Right atrium auricular region (tissue), 2 donors: ENCODE measurements around the gene CARMIL3. TPM values are rescaled to one million over a fixed set of nuclear protein-coding genes. Genes with fewer than 3 reads are reported as not detected.

Experiments used
- DNase-seq: peaks from one replicate; pipeline ENCODE4 v3.0.0-alpha.2; 2019; ENCODE audit warnings: low spot score
- H3K27ac ChIP-seq, 2 donors: fragments of 200-600 bp; sonication (generic); 1 replicate in 1 of 2; 2 replicates in 1 of 2; pipeline ENCODE4 v1.5.1; 2016 to 2019
- H3K27me3 ChIP-seq, 2 donors: fragments of 200-600 bp; sonication (generic); one replicate each; pipeline versions ENCODE4 v1.5.1 to v1.6.0; 2017 to 2019
- H3K36me3 ChIP-seq: fragments of 200-600 bp; sonication (generic); one replicate; pipeline ENCODE4 v1.5.1; 2016
- H3K4me1 ChIP-seq, 2 donors: fragments of 200-600 bp; sonication (generic); one replicate each; pipeline versions ENCODE4 v1.5.1 to v1.6.0; 2017 to 2019
- H3K4me3 ChIP-seq, 2 donors: fragments of 200-600 bp; sonication (generic); 1 replicate in 1 of 2; 2 replicates in 1 of 2; pipeline ENCODE4 v1.5.1; 2017 to 2019; ENCODE audit warnings: mild to moderate bottlenecking in 1 of 2, moderate library complexity in 1 of 2
- H3K9me3 ChIP-seq, 2 donors: fragments of 200-600 bp; sonication (generic); one replicate each; pipeline ENCODE4 v1.5.1; 2019
- total RNA-seq, 2 donors: library from RNA; depleted of rRNA; stranded (reverse); fragments of >200 nt; gene quantifications; one replicate each; pipeline ENCODE4 v1.1.0, GENCODE V29; 2016
- TF ChIP-seq, protein P1 (sequence below), 2 donors: fragments of 200-600 bp; sonication (generic); IDR thresholded peaks; one replicate each; pipeline ENCODE4 v1.5.1; 2019; ENCODE audit warnings: antibody characterized with exemption in 2 of 2

The CARMIL3 gene
- total RNA-seq, 2 donors from 2014 or later: not detected

DNA sequence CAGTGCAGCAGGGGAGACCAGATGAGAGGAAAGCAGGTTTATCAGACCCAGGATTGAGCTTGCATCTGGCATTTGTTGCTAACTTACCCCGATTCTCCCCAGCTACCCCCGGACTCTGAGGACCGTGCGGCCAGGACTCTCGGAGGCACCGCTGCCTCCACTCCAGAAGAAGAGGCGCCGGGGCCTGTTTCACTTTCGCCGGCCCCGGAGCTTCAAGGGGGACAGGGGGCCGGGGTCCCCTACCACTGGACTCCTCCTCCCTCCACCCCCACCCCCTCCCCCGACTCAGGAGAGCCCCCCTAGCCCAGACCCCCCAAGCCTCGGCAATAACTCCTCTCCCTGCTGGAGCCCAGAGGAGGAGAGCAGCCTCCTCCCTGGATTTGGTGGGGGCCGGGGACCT lies 13.0 kb downstream of the CARMIL3 start:
- no peak overlapping the region for H3K4me3 ChIP-seq
- H3K36me3 ChIP-seq: no peaks in the 10 kb centered on the region
- no peak overlapping the region for H3K27ac ChIP-seq
- no peaks in the 10 kb centered on the region for H3K4me1 ChIP-seq
- no peak for DNase-seq
- no peaks in the 10 kb centered on the region for H3K27me3 ChIP-seq
- TF ChIP-seq, protein P1, sequence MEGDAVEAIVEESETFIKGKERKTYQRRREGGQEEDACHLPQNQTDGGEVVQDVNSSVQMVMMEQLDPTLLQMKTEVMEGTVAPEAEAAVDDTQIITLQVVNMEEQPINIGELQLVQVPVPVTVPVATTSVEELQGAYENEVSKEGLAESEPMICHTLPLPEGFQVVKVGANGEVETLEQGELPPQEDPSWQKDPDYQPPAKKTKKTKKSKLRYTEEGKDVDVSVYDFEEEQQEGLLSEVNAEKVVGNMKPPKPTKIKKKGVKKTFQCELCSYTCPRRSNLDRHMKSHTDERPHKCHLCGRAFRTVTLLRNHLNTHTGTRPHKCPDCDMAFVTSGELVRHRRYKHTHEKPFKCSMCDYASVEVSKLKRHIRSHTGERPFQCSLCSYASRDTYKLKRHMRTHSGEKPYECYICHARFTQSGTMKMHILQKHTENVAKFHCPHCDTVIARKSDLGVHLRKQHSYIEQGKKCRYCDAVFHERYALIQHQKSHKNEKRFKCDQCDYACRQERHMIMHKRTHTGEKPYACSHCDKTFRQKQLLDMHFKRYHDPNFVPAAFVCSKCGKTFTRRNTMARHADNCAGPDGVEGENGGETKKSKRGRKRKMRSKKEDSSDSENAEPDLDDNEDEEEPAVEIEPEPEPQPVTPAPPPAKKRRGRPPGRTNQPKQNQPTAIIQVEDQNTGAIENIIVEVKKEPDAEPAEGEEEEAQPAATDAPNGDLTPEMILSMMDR (IDR thresholded peaks at IDR 0.05): no peak
- H3K9me3 ChIP-seq: no peaks in the 10 kb centered on the region

DNA sequence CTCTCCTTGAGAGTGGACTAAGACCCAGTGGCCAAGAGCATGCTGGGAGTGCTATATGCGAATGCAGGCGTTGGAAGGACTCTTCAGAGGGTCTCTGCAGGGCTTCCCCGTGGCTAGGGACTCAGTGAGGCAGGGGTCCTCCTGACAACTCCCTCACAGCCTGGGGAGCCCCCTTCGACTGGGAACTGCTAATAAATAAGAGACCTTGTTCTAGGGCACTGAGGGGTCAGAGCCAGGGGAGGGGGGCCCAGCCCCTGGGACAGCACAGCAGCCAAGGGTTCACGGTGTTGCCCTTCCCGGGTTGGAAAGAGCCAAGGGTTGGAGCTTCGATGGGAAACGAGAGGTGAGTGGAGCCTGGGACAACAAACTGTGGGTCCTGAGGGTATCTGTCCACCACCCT lies 13.6 kb downstream of the CARMIL3 start:
- Histone ChIP-seq H3K27me3 (no peaks in the 10 kb centered on the region), H3K4me1 (no peaks in the 10 kb centered on the region), H3K27ac (no peak overlapping the region), H3K36me3 (no peaks in the 10 kb centered on the region), H3K4me3 (no peak overlapping the region), H3K9me3 (no peaks in the 10 kb centered on the region)
- no peak for DNase-seq
- TF ChIP-seq, protein P1 (IDR thresholded peaks at IDR 0.05): no peak

DNA sequence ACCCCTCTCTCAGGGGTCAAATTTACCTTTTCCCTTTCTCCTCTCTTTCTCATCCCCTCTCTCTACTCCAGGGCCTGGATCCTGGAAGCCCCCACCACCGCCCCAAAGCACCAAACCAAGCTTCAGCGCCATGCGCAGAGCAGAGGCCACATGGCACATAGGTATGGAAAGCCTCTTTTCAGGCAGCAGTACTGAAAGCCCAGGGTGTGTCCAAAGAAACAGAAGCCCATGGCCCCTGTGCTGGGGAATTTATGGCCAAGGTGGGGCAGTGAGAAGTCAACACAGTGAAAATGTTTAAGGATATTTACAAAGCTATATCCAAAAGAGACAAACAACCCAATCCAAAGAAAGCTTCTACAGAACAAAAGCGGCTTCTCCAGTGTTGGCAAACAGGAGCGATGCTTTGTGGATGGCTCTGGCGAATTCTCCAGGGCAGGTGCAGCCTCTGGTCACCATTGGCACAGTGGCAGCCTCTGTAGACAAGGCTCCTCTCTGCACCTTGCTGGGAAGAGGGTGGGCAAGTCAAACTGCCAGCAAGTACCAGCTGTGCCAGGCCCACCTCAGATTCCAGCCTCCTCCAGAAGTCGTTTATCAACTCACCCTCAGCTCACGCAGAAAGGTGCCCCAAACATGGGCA lies 14.8 kb downstream of the CARMIL3 start:
- TF ChIP-seq, protein P1 (IDR thresholded peaks at IDR 0.05): no peak
- Histone ChIP-seq H3K27ac (no peak overlapping the region), H3K4me3 (no peak overlapping the region), H3K36me3 (no peaks in the 10 kb centered on the region), H3K4me1 (peaks cover 0 to 5% of the 10 kb centered on the region in 2 donors), H3K9me3 (no peaks in the 10 kb centered on the region), H3K27me3 (no peaks in the 10 kb centered on the region)
- DNase-seq: no peak

DNA sequence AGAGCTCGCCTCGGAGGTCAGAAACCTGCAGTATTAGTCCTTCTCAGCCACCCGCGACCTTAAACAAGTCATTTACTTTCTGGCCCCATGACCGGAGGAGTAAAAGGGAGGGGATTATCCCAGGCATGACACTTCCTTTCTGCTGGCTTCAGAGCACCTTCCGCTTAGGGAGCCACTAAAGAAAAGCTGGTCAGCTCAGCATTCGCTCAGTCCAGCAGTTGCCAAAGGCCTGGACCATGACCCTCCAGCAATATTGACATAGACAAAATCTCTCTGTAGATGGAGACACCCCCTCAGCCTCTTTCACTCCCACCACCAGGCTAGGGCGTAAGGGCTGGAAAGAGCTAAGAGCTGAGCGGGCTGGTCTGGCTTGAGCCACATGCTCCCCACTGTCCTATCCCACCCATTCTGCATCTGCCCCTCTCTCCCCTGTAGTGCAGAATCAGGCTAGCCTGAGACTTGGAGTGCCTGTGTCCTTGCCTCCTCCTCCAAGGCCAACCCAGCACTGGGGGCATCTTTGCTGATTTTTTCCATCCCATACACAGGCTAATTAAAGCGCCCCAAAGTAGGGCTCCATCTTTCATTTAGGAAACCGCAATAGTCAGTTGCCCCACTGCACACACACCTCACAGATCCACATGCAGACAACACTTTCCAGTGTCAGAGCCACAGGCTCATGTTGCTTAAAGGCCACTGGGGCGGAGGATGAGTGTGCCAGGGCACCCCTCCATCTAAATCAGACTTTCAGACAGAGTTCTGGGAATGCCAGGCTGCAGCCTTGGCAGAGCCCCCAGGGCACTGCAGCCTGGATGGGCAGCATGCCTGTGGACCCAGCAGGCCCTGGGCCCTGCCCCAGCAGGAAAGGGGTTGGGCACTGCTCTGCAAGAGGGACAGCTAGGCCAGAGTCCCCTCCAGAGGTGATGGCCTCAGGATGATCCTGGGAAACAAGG lies 15.6 kb downstream of the CARMIL3 start:
- no peak for DNase-seq
- TF ChIP-seq, protein P1 (IDR thresholded peaks at IDR 0.05): no peak
- Histone ChIP-seq H3K9me3 (no peaks in the 10 kb centered on the region), H3K4me3 (no peak overlapping the region), H3K27me3 (no peaks in the 10 kb centered on the region), H3K36me3 (no peaks in the 10 kb centered on the region), H3K27ac (no peak overlapping the region), H3K4me1 (peaks cover 0 to 11% of the 10 kb centered on the region in 2 donors)

DNA sequence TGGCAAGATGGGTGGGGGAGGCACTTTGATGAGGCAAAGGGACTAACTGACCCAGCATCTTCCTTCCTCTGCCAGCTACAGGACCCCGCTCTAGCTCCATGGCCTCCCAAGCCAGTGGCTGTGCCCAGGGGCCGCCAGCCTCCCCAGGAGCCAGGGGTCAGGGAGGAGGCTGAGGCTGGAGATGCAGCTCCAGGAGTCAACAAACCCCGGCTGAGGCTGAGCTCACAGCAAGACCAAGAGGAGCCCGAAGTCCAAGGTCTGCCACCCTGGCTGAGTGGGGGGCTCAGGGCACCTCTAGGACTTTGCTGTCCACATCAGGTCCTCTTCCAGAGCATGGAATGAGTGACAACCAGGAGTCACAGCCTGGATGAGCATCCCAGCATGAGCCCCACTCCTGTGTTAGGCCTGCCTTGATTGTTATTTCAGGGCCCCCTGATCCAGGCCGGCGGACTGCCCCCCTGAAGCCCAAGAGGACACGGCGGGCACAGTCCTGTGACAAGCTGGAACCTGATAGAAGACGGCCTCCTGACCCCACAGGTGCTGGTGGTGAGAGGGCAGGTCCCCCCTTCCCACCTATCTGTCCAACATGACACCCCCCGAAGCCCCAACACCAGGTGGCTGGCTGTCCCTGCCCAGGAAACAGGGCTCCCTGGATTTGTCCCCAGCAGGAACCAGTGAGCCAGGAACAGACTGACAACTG lies 17.1 kb downstream of the CARMIL3 start:
- Histone ChIP-seq H3K4me3 (no peak overlapping the region), H3K36me3 (no peaks in the 10 kb centered on the region), H3K27me3 (no peaks in the 10 kb centered on the region), H3K27ac (no peak overlapping the region), H3K4me1 (peaks cover 0 to 11% of the 10 kb centered on the region in 2 donors), H3K9me3 (no peaks in the 10 kb centered on the region)
- TF ChIP-seq, protein P1 (IDR thresholded peaks at IDR 0.05): no peak
- DNase-seq: no peak
